ENCODE results near the gene LPCAT3. TPM values are rescaled to one million over a fixed set of nuclear protein-coding genes. Genes with fewer than 3 reads are reported as not detected.

Gene LPCAT3
- total and polyA plus RNA-seq, 2 of the 4 experiments (the other 2 are of a cell fraction), result 7.0 to 18.6 TPM

DNA sequence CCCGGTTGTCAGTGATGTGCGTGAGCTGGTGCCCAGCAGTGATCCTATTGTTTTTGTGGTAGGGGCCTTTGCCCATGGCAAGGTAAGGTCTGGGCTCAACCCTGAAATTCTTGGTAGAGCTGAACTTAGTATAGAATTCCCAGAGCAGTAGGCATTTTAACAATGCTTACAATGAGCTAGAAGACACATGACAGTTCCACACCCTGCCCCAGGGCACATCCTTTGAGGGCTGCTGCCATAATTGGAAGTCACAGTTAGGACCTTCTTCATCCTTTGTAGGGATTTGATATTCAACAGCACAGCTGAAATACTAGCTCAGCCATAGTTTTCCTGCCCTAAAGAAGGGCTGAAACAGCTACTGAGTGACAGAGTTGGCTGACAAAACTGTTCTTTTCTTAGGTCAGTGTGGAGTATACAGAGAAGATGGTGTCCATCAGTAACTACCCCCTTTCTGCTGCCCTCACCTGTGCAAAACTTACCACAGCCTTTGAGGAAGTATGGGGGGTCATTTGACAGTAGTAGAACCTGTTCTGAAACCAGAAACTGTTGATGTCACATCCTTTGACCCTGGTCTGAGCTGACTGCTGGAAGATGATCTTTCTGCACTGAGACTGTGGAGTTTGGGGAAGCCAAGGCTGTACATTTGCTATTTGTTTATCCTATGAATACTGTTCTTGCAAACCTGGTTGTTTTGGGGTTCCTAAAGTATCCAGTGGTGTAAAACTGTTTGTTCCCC is 42.8 kb downstream of the LPCAT3 start:
- Histone ChIP-seq H3K36me3 (ENCODE audit: control insufficient read depth, insufficient read depth, low read length) (peaks cover 51% of the 10 kb centered on the region), H3K4me2 (ENCODE audit: low read depth, low read length) (no peak overlapping the region), H3K56ac (ENCODE audit: extremely low read depth, insufficient read depth, low read length) (no peak overlapping the region), H3K27me3 (ENCODE audit: control insufficient read depth, insufficient read depth, low read length) (no peaks in the 10 kb centered on the region), H2BK15ac (ENCODE audit: low read depth, low read length) (no peak overlapping the region; the same call in 2 of the 3 replicates), H4K20me1 (ENCODE audit: insufficient read depth, low read length) (no peaks in the 10 kb centered on the region), H3K23ac (ENCODE audit: low read depth, low read length) (no peak overlapping the region), H3K79me1 (ENCODE audit: low read depth in 1 of 2, low read length in 2 of 2) (peaks cover 16 to 37% of the 10 kb centered on the region in 2 experiments), H3K4me1 (ENCODE audit: control insufficient read depth, insufficient read depth, low read length) (no peaks in the 10 kb centered on the region), H2BK120ac (ENCODE audit: low read depth, low read length) (no peak overlapping the region), H3K18ac (ENCODE audit: low read depth, low read length) (no peak overlapping the region), H3K27ac (ENCODE audit: insufficient read depth, low read length) (no peak overlapping the region), H3K9ac (ENCODE audit: low read depth, low read length) (no peak overlapping the region), H4K8ac (ENCODE audit: low read depth in 2 of 2, low read length in 2 of 2) (no peak overlapping the region), H3K14ac (replicated peaks; ENCODE audit: low read depth, low read length) (no peak overlapping the region), H3K4me3 (ENCODE audit: insufficient read depth, low read depth, low read length) (no peak overlapping the region), H4K5ac (ENCODE audit: low read depth, low read length) (no peak overlapping the region), H4K91ac (ENCODE audit: insufficient read depth, low read depth, low read length) (no peak overlapping the region), H2AFZ (replicated peaks; ENCODE audit: low read length, poor library complexity) (no peak overlapping the region), H2AK5ac (ENCODE audit: low read depth, low read length) (no peak overlapping the region), H2AK9ac (replicated peaks; ENCODE audit: low read depth, low read length, poor library complexity) (no peak overlapping the region), H3K4ac (ENCODE audit: low read depth, low read length) (no peak overlapping the region), H2BK20ac (ENCODE audit: low read depth, low read length) (no peak overlapping the region), H2BK5ac (ENCODE audit: low read depth, low read length, poor library complexity, severe bottlenecking) (no peak overlapping the region), H3K9me3 (ENCODE audit: control insufficient read depth, insufficient read depth, low read length) (no peaks in the 10 kb centered on the region), H3K9me1 (ENCODE audit: insufficient read depth, low read length) (peaks cover 3% of the 10 kb centered on the region; the same call in 1 of the 2 replicates)
- WGBS, 2 experiments (ENCODE audit: extremely low coverage in 2 of 2, insufficient read length in 1 of 2), result no CpG with 5 or more reads among the region's 2 CpGs
- DNase-seq (no peak), ATAC-seq (ENCODE audit: low read depth) (no peak)
- ChIA-PET POLR2A (ENCODE audit: unreplicated experiment) (interaction anchor here (0.6 kb wide), 1 partner anchor 10 kb away, joined by 6 read pairs; no protein-coding TSS in a partner anchor), CTCF (interaction anchor here (0.6 kb wide), 1 partner anchor 105 kb away, joined by 3 read pairs; no protein-coding TSS in a partner anchor)
- dilution Hi-C loops (cut with HindIII; ENCODE audit: low sequenced_read_pairs, unreplicated experiment) (no loop called here), intact Hi-C loops (cut with micrococcal nuclease) (no loop called here), in situ Hi-C loops (cut with MboI; ENCODE audit: low sequenced_read_pairs) (no loop called here)
- no TSS peak for BruUV-seq (replicated peaks)
- no peak for TF ChIP-seq USF2 (IDR thresholded peaks at IDR 0.05; ENCODE audit: low read depth, low read length)

All from IMR-90 (cell line).